ENCODE data around the gene FER1L5. TPM values are rescaled to one million over a fixed set of nuclear protein-coding genes. Genes with fewer than 3 reads are reported as not detected.

FER1L5 gene
- total RNA-seq, 1 donor from 2014 or later = 0.10 TPM

DNA sequence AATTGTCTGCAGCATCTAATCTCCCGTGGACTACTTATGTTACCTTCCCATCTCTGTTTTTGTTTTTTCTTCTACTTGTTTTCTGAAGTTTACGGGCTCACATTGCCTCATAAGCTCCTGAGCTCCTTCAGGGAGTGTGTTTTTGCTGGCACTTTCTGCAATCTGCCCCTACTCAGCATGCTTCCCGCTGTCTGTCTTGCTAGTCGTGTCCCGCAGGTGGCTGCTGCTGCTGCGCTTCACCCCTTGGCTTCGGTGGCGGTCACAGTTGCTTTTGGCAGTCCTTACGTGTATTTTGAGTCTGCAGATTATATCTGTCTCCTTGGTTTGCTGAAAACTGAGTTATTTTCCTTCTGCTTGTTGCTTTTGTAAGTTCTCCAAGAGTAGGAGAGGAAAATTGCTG lies 37.3 kb downstream of the FER1L5 start:
- DNase-seq (ENCODE audit: low spot score) = no peak
- ATAC-seq = no peak

DNA sequence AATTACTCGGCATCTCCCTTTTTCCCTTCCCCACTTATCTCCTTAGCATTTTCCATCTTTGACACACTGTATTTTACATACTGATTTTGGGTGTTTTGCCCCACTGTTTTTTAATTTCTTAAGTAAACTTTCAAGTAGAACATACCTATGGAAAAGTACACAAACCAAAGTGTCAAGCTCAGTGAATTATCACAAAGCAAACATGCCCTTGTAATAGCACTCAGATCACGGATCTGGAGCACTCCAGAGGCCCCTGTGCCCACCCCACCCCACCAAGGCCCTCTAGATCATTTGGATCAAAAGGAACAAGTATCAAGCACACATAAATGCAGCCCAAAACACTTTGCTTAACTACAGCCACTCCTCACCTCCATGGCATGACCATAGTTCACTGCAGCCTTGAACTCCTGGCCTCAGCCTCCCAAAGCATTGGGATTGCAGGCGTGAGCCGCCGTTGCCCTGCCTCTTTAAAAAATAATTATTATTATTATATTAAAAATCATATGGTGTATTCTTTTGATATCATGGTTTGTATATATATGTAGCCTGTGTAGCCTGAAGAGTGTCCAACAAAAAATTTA lies 38.1 kb downstream of the FER1L5 start:
- ATAC-seq = peak; percentile 52
- no peak for DNase-seq (ENCODE audit: low spot score)

DNA sequence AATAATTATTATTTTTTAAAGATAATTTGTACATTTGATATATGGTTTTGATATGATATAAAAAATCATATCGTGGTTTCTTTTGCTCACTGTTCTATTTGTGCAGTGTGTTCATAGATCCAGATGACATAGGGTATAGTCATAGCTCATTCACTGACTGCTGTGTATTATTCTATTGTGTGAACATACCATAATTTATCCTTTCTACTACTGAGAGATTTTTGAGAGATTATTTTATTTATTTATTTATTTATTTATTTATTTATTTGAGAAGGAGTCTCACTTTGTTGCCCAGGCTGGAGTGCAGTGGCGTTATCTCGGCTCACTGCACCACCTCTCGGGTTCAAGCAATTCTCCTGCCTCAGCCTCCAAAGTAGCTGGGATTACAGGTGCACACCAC lies 39.0 kb downstream of the FER1L5 start:
- ATAC-seq (no peak), DNase-seq (ENCODE audit: low spot score) (no peak)

DNA sequence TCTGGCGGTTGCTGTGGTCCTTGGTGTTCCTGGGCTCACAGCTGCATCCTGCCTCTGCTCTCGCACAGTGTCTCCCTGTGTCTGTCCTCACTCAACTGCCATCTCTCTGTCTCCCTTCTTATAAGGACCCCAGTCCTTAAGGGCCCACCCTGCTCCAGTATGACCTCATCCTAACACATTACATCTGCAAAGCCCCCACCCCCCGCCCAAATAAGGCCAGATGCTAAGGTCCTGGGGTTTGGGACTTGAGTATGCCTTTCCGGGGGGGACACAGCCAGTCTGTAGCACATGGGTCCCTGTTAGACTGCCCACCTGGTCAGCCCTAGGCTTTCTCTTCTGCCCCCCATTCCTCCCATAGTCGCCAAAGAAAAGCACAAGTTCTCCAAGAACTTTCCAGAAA lies 40.7 kb downstream of the FER1L5 start:
- ATAC-seq = no peak
- no peak for DNase-seq (ENCODE audit: low spot score)

DNA sequence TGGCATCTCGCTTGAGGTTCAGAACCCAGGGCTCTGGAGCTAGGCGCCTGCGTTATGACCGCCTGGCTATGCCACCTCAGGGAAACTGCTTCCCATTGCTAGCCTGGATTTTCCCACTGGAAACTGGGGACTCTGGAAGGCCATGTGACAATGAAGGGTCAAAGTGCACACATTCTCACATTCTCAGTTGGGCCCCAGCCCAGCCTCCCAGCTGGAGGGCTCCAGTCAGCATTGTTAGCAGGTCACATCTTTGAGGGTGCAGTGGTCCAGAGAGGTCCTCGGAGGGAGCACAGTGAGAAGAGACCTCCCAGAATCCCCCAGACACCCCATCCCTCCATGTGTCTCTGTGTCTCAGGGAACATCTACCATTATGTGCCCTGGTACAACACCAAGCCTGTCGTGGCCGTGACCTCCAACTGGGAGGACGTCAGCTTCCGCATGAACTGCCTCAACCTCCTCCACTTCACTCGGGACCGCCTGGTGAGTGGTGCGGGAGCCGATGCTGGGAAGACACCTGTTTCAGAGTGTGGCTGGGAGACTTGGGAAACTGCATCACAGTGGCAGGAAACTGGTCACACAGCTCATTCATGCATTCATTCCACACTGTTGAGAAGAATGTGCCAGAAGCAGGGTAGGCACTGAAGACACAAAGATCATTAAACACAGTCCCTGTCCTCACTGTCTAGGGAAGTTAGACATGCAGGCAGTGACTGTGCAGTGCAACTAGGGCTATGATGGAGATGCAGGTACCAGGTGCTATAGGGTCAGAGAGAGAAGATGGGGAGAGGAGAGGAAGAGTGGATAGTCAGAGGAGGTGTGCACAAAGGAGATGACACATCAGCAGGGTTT lies 41.6 kb downstream of the FER1L5 start:
- DNase-seq (ENCODE audit: low spot score) = no peak

GRCh38 chr2:96684883-96685576 lies 42.5 kb downstream of the FER1L5 start:
- ATAC-seq (no peak), DNase-seq (ENCODE audit: low spot score) (no peak)

More for the DNA sequence above, 41.6 kb downstream of the FER1L5 start:
- peak; percentile 69 for ATAC-seq

DNA sequence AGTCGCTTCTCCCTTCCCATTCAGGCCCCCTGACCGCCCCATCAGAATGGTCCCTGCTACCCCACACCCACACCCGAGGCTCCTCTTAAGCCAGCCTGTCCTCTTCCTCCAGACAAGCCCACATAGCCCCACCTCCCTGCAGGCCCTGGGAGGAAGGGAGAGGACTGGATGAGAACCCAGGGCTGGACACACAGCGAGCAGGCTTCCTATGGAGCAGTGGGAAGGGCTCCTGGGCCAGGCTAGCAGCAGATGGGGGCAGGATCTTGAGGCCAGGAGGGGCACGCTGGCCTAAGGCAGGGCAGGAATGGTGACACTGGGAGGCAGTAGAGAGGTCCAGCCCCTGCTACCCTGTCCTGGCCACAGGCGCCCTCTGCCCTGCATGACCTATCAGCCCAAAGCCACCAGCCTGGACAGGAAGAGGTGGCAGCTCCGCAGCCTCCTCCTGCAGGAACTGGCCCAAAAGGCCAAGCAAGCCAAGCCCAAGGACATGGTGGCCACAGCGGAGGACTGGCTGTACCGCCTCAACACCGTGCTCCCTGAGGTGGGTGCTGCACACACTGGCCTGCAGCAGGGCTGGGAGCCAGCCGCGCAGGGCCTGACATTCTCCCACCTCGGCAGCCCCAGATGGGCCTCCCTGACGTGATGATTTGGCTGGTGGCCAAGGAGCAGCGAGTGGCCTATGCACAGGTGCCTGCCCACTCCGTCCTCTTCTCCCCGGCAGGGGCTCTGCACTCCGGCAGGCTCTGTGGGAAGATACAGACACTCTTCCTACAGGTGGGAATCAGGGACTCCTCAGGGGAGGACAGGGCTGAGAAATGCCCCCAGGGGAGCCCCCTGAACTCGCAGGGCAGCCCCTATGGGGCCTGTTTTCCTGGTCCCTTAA lies 43.3 kb downstream of the FER1L5 start:
- ATAC-seq (no peak), DNase-seq (ENCODE audit: low spot score) (no peak)

GRCh38 chr2:96687266-96687665 lies 44.7 kb downstream of the FER1L5 start:
- ATAC-seq = no peak
- no peak for DNase-seq (ENCODE audit: low spot score)

GRCh38 chr2:96687711-96688640 lies 45.4 kb downstream of the FER1L5 start:
- DNase-seq (ENCODE audit: low spot score) (no peak), ATAC-seq (no peak)

GRCh38 chr2:96688649-96689430 lies 46.3 kb downstream of the FER1L5 start:
- DNase-seq (ENCODE audit: low spot score) (no peak), ATAC-seq (no peak)

GRCh38 chr2:96689431-96689991 lies 46.9 kb downstream of the FER1L5 start:
- ATAC-seq = no peak
- DNase-seq (ENCODE audit: low spot score) = no peak

DNA sequence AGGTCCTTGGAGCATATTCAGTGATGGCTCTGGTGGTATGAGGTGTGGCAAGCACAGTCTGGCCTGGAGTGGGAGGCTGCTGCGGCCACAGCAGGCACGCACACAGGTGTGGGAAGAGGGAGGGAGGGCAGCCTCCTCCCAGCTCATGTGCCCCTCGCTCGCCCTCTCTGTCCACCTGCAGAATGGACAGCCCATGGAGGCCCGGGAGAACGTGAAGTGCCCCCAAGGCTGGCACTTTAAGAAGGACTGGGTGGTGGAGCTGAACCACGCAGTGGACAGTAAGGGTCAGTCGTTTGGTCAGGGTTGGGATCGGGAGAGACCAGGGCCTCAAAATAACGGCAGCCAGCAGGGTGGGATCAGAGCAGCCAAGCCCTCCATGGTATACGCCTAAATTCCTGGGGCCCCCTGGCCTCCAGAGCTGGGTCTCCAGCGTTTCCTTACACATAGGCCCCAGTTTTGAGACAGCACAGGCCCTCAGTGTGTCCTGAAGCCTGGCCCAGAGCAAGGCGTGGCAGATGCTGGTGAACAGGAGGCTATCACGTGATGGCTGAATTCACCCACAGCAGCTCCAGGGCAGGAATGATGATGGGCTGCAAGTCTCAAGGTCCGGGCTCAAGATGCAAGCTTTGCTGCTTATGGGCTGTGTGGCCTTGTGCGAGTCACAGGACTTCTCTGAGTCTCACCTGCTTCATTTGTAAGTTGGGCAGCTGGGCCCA lies 47.9 kb downstream of the FER1L5 start:
- no peak for DNase-seq (ENCODE audit: low spot score)
- ATAC-seq = no peak

DNA sequence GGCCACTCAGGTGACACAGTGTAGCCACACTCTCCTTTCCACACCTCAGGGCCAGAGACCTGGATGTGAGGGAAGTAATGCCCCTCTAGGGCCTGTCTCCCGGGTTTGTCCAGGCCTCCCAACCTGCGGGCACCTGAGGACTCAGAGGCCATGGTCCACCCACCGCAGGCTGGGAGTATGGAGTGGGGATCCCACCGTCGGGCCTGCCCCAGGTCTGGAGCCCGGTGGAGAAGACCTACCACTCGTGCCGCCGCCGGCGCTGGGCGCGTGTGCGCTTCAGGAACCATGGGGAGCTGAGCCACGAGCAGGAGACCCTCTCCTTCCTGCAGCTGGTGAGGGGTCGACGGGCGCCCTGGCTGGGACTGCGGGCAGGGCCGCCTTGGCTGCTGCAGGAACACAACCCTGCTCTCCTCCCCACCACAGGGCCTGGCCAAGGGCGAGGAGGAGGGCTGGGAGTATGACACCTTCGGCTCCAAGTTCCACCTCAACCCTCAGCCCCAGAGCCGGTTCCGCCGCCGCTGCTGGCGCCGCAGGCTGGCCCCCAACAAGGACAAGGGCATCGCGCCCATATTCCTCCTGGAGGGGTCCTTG lies 48.6 kb downstream of the FER1L5 start:
- DNase-seq (ENCODE audit: low spot score) (no peak), ATAC-seq (no peak)

DNA sequence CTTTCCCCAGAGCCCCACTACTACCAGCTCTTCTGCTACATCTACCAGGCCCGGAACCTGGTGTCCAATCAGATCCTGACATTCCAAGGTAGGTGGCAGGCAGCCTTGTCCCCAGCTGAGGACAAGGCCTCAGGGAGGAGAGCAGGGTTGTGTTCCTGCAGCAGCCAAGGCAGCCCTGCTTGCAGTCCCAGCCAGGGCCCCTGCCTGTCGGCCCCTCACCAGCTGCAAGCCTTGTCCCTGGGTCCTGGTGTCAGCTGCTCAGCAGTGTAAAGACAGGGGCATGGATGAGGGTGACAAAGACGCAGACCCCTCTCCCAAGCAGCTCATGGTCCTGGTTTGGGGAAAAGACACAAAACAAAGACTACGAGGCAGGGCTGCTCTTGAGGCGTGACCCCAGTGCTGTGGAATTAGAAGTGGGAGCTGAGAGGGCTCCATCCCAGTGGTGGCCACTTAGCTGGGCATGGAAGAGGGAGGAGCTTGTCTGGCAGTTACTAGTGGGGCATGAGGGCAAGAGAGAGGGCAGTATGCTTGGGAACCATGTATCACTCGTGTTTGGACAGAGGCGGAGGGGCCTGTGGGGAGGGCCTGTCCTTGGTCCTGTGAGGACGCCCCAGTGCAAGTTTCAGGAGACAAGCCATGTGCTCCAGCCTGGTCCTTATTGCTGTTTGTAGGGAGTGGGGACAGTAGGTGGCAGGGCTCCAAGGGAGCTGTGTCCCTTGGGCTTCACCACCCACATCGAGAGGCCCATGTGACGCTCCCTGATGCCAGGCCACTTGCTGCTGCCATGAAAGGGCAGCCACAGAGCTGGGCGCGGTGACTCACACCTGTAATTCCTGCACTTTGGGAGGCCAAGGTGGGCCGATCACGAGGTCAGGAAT lies 49.8 kb downstream of the FER1L5 start:
- DNase-seq (ENCODE audit: low spot score) (no peak), ATAC-seq (no peak)

DNA sequence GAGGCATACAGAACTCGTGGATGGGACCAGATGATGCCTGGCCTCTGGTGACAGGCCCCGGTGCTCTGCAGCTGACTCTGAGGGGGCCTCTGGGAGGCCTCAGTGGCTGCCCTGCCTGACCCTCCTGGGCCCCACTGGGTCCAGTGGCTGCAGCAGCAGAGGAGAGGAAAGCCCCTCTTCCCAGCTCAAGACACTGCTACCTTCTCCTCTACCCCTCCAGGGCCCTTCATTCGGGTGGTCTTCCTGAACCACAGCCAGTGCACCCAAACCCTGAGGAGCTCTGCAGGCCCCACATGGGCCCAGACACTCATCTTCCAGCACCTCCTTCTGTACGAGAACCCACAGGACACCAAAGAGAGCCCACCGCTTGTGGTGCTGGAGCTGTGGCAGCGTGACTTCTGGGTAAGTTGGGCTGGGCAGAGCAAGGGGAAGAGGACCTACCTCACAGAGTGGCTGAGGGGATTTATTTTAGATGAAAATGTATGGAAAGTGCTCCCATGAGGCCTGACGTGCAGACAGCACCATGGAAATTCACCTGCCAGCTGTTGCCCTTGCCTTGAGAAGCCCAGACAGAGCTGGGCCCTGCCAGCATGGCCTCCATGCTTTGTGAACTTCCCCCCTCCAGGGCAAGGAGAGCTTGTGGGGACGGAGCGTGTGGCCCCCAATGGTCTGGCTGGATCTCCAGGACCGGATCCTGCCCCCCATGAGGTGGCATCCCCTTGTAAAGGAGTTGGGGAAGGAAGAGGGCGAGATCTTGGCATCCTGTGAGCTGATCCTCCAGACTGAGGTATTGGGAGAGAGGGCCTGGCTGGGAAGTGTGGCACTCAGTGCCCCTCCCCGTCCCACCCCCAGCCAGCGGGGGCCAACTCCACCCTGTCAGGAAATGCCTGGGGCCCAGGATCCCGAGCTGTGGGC lies 51.0 kb downstream of the FER1L5 start:
- DNase-seq (ENCODE audit: low spot score) (no peak), ATAC-seq (no peak)

DNA sequence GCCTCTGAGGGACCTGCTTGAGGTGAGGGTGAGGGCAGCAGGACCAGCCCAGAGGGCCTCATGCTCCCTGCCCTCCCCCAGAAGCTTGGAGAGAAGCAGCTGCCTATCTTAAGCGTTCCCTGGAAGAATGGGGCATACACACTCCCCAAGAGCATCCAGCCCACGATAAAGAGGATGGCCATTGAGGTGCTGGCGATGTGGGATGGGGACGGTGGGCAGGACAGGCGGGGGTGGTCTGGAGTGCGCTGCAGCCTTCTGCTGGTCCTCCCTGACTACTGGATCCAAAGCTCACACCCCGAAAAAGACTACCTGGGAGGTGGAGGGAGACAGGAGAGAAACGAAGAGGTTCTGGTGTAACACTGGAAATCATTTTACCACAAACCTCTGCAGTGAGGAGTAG lies 51.7 kb downstream of the FER1L5 start:
- DNase-seq (ENCODE audit: low spot score) = no peak

More for the DNA sequence above, 51.7 kb downstream of the FER1L5 start:
- no peak for ATAC-seq
